OCI-LY3 (cell line): Measurements from ENCODE around the gene HSPA1B.

Source experiments
- EZH2phosphoT487 ChIP-seq: fragments of 200-600 bp; shearing (Covaris generic); IDR thresholded peaks from 2 replicates; pipeline ENCODE4 v1.6.1; 2018; ENCODE audit warnings: antibody characterized with exemption, mixed run types, low read depth
- TF ChIP-seq, protein P1 (sequence below): fragments of 200-600, 300-600 bp; sonication (generic); IDR thresholded peaks from 2 replicates; pipeline ENCODE4 v1.5.1; 2014; ENCODE audit warnings: antibody characterized with exemption, low read length, low read depth

DNA sequence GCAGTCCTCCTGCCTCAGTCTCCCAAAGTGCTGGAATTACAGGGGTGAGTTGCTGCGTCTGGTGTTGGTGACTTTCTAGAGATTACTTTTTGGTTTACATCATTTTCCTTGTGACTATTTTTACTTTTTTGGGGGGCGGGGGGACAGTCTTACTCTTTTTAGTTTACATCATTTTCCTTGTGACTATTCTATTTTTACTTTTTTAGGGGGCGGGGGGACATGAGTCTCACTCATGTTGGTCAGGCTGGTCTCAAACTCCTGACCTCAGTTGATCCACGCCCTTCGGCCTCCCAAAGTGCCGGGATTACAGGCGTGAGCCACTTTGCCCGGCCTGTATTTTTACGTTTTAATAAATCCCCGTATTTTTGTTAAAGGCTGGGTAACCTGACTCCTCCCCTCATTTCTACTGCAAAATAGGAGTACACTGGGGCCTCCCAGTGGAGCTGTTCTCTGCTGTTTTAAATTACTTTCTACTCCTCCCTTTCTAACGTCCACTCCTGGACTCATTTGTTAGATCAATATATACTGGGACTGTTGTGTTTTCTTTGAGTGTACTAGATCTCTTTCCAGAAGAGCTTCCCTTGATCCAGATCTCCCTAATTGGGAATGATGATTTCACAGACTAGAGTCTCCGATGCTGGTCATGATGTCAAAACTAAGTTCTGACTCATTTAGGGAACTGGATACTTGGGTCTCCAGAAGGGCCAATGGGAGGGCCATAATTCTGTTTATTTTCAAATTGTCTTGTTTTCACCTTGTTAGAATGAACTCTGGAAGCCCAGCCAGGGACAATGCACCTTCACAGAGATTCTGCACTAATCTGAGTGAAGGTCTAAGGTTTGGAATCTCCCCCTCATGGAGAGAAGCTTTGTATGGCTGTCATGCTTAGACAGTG lies 9.2 kb downstream of the HSPA1B start:
- TF ChIP-seq, protein P1, sequence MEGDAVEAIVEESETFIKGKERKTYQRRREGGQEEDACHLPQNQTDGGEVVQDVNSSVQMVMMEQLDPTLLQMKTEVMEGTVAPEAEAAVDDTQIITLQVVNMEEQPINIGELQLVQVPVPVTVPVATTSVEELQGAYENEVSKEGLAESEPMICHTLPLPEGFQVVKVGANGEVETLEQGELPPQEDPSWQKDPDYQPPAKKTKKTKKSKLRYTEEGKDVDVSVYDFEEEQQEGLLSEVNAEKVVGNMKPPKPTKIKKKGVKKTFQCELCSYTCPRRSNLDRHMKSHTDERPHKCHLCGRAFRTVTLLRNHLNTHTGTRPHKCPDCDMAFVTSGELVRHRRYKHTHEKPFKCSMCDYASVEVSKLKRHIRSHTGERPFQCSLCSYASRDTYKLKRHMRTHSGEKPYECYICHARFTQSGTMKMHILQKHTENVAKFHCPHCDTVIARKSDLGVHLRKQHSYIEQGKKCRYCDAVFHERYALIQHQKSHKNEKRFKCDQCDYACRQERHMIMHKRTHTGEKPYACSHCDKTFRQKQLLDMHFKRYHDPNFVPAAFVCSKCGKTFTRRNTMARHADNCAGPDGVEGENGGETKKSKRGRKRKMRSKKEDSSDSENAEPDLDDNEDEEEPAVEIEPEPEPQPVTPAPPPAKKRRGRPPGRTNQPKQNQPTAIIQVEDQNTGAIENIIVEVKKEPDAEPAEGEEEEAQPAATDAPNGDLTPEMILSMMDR: no peak
- no peak for TF ChIP-seq EZH2phosphoT487
